ENCODE results near the gene PADI2. TPM values are rescaled to one million over a fixed set of nuclear protein-coding genes. Genes with fewer than 3 reads are reported as not detected.

PADI2 gene
- total and polyA plus RNA-seq, 4 donors, result 0.25 to 2.4 (median 0.96) TPM

DNA sequence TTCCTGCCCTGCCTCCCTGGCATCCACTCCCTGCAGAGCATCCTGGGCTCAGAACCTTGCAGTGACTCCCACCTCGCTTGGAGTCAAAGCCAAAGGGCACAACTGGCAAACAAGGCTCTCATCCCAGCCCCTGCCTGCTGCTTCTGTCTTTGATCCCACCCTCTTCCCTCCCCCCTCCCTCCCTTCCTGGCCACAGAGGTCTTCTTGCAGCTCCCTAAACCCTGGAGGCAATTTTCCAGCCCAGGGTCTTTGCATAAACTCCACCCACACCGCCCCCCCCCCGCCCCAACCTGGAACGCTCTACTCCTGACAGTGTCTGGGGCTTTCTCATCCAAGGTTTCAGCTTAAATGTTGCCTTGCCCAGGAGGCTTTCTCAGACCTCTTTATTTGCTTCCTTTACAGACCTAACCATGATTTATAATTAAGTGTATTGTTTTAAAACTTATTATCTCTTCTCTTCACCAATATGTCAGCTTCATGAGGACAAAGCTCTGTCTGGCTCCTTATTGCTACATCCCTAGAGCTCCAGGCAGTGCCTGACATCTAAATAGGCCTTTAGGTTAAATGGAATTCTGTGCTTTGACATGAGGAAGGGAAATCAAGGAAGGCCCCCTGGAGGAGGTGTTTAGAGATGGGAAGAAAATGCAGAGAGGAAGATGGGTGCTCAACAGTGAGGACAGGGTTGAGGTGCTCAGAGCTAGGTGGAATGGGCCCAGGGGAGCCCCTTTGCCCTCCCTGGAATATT, 48.0 kb upstream of the PADI2 start:
- Histone ChIP-seq H3K4me3 (ENCODE audit: low read depth in 1 of 3, low read length in 3 of 3) (no peak overlapping the region), H3K4me1 (ENCODE audit: control insufficient read depth in 4 of 4, insufficient read depth in 4 of 4, low read length in 3 of 4) (no peaks in the 10 kb centered on the region), H3K36me3 (ENCODE audit: control insufficient read depth in 4 of 4, insufficient read depth in 3 of 4, low read depth in 1 of 4, low read length in 3 of 4) (no peaks in the 10 kb centered on the region), H3K9me3 (ENCODE audit: control insufficient read depth in 4 of 4, low read length in 3 of 4) (no peaks in the 10 kb centered on the region), H3K9ac (ENCODE audit: low read depth in 1 of 2, low read length in 2 of 2) (no peak overlapping the region), H3K27me3 (ENCODE audit: control insufficient read depth in 4 of 4, insufficient read depth in 4 of 4, low read length in 3 of 4) (peaks cover 0 to 2% (median 0%) of the 10 kb centered on the region in 4 donors), H3K27ac (ENCODE audit: low read depth in 1 of 2, low read length in 2 of 2) (no peak overlapping the region)
- no peak for DNase-seq (ENCODE audit: low spot score)
- WGBS, result 28% methylated on average over 4 of the region's 4 CpGs
- TF ChIP-seq, protein P1, sequence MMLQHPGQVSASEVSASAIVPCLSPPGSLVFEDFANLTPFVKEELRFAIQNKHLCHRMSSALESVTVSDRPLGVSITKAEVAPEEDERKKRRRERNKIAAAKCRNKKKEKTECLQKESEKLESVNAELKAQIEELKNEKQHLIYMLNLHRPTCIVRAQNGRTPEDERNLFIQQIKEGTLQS (IDR thresholded peaks at IDR 0.05), result no peak
- no peak for TF ChIP-seq FOXA1 (IDR thresholded peaks at IDR 0.05)
- no peak for TF ChIP-seq TAF1 (conservative IDR thresholded peaks at IDR 0.05)
- TF ChIP-seq HNF4A (conservative IDR thresholded peaks at IDR 0.05), result no peak
- TF ChIP-seq GABPA (IDR thresholded peaks at IDR 0.05 in 1 of 2, conservative IDR thresholded peaks at IDR 0.05 in 1 of 2), result no peak
- no peak for TF ChIP-seq YY1 (IDR thresholded peaks at IDR 0.05)
- TF ChIP-seq, protein P2, sequence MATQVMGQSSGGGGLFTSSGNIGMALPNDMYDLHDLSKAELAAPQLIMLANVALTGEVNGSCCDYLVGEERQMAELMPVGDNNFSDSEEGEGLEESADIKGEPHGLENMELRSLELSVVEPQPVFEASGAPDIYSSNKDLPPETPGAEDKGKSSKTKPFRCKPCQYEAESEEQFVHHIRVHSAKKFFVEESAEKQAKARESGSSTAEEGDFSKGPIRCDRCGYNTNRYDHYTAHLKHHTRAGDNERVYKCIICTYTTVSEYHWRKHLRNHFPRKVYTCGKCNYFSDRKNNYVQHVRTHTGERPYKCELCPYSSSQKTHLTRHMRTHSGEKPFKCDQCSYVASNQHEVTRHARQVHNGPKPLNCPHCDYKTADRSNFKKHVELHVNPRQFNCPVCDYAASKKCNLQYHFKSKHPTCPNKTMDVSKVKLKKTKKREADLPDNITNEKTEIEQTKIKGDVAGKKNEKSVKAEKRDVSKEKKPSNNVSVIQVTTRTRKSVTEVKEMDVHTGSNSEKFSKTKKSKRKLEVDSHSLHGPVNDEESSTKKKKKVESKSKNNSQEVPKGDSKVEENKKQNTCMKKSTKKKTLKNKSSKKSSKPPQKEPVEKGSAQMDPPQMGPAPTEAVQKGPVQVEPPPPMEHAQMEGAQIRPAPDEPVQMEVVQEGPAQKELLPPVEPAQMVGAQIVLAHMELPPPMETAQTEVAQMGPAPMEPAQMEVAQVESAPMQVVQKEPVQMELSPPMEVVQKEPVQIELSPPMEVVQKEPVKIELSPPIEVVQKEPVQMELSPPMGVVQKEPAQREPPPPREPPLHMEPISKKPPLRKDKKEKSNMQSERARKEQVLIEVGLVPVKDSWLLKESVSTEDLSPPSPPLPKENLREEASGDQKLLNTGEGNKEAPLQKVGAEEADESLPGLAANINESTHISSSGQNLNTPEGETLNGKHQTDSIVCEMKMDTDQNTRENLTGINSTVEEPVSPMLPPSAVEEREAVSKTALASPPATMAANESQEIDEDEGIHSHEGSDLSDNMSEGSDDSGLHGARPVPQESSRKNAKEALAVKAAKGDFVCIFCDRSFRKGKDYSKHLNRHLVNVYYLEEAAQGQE (IDR thresholded peaks at IDR 0.05), result no peak
- TF ChIP-seq, protein P3, sequence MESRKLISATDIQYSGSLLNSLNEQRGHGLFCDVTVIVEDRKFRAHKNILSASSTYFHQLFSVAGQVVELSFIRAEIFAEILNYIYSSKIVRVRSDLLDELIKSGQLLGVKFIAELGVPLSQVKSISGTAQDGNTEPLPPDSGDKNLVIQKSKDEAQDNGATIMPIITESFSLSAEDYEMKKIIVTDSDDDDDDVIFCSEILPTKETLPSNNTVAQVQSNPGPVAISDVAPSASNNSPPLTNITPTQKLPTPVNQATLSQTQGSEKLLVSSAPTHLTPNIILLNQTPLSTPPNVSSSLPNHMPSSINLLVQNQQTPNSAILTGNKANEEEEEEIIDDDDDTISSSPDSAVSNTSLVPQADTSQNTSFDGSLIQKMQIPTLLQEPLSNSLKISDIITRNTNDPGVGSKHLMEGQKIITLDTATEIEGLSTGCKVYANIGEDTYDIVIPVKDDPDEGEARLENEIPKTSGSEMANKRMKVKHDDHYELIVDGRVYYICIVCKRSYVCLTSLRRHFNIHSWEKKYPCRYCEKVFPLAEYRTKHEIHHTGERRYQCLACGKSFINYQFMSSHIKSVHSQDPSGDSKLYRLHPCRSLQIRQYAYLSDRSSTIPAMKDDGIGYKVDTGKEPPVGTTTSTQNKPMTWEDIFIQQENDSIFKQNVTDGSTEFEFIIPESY (IDR thresholded peaks at IDR 0.05), result no peak
- no peak for TF ChIP-seq NR2F2 (IDR thresholded peaks at IDR 0.05)
- TF ChIP-seq EGR1 (IDR thresholded peaks at IDR 0.05; ENCODE audit: low read depth in 2 of 2), result no peak
- no peak for TF ChIP-seq RAD21 (IDR thresholded peaks at IDR 0.05)
- TF ChIP-seq HNF4G (IDR thresholded peaks at IDR 0.05), result no peak

DNA sequence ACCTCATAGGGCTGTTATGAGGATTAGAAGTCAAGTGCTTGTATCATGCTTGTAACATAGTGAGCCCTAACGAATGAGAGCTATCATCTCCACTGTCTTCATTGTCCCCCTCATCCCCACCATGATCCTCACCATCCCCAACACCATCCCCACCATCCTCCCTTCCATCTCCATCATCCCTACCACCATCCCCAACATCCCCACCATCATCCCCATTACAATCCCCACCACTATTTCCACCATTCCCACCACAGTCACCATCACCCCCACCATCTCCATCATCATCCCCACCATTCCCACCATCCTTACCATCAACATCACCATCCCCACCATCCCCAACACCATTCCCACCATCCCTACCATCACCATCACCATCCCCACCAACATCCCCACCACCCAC, 46.6 kb upstream of the PADI2 start:
- Histone ChIP-seq H3K9me3 (ENCODE audit: control insufficient read depth in 4 of 4, low read length in 3 of 4) (no peaks in the 10 kb centered on the region), H3K27me3 (ENCODE audit: control insufficient read depth in 4 of 4, insufficient read depth in 4 of 4, low read length in 3 of 4) (peaks cover 0 to 2% (median 0%) of the 10 kb centered on the region in 4 donors), H3K36me3 (ENCODE audit: control insufficient read depth in 4 of 4, insufficient read depth in 3 of 4, low read depth in 1 of 4, low read length in 3 of 4) (no peaks in the 10 kb centered on the region), H3K4me3 (ENCODE audit: low read depth in 1 of 3, low read length in 3 of 3) (no peak overlapping the region), H3K4me1 (ENCODE audit: control insufficient read depth in 4 of 4, insufficient read depth in 4 of 4, low read length in 3 of 4) (no peaks in the 10 kb centered on the region), H3K9ac (ENCODE audit: low read depth in 1 of 2, low read length in 2 of 2) (no peak overlapping the region), H3K27ac (ENCODE audit: low read depth in 1 of 2, low read length in 2 of 2) (no peak overlapping the region)
- peak; percentile 6 for DNase-seq (ENCODE audit: low spot score)
- WGBS, result 73% methylated on average over 1 of the region's 1 CpG
- TF ChIP-seq TAF1 (conservative IDR thresholded peaks at IDR 0.05), result no peak
- no peak for TF ChIP-seq RXRA (IDR thresholded peaks at IDR 0.05)
- TF ChIP-seq HNF4A (conservative IDR thresholded peaks at IDR 0.05), result no peak
- TF ChIP-seq RAD21 (IDR thresholded peaks at IDR 0.05), result no peak
- TF ChIP-seq, protein P2 (IDR thresholded peaks at IDR 0.05), result no peak
- TF ChIP-seq, protein P4, sequence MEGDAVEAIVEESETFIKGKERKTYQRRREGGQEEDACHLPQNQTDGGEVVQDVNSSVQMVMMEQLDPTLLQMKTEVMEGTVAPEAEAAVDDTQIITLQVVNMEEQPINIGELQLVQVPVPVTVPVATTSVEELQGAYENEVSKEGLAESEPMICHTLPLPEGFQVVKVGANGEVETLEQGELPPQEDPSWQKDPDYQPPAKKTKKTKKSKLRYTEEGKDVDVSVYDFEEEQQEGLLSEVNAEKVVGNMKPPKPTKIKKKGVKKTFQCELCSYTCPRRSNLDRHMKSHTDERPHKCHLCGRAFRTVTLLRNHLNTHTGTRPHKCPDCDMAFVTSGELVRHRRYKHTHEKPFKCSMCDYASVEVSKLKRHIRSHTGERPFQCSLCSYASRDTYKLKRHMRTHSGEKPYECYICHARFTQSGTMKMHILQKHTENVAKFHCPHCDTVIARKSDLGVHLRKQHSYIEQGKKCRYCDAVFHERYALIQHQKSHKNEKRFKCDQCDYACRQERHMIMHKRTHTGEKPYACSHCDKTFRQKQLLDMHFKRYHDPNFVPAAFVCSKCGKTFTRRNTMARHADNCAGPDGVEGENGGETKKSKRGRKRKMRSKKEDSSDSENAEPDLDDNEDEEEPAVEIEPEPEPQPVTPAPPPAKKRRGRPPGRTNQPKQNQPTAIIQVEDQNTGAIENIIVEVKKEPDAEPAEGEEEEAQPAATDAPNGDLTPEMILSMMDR (IDR thresholded peaks at IDR 0.05; ENCODE audit: low read depth, low read length, missing input control), result no peak
- TF ChIP-seq, protein P5, sequence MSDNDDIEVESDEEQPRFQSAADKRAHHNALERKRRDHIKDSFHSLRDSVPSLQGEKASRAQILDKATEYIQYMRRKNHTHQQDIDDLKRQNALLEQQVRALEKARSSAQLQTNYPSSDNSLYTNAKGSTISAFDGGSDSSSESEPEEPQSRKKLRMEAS (IDR thresholded peaks at IDR 0.05), result no peak
- TF ChIP-seq YY1 (IDR thresholded peaks at IDR 0.05), result no peak
- TF ChIP-seq JUND (IDR thresholded peaks at IDR 0.05), result no peak
- TF ChIP-seq, protein P3 (IDR thresholded peaks at IDR 0.05), result no peak
- no peak for TF ChIP-seq HNF4G (IDR thresholded peaks at IDR 0.05)
- TF ChIP-seq GABPA (IDR thresholded peaks at IDR 0.05 in 1 of 2, conservative IDR thresholded peaks at IDR 0.05 in 1 of 2), result no peak
- no peak for TF ChIP-seq NR2F2 (IDR thresholded peaks at IDR 0.05)

Measured in liver (tissue), 9 donors.